Left hindlimb (tissue), 1 donor: ENCODE data around the gene ACACB.

Experiments used
- DNase-seq: peaks from one replicate; pipeline ENCODE4 v3.0.0-alpha.2; 2018

The ACACB gene

DNA sequence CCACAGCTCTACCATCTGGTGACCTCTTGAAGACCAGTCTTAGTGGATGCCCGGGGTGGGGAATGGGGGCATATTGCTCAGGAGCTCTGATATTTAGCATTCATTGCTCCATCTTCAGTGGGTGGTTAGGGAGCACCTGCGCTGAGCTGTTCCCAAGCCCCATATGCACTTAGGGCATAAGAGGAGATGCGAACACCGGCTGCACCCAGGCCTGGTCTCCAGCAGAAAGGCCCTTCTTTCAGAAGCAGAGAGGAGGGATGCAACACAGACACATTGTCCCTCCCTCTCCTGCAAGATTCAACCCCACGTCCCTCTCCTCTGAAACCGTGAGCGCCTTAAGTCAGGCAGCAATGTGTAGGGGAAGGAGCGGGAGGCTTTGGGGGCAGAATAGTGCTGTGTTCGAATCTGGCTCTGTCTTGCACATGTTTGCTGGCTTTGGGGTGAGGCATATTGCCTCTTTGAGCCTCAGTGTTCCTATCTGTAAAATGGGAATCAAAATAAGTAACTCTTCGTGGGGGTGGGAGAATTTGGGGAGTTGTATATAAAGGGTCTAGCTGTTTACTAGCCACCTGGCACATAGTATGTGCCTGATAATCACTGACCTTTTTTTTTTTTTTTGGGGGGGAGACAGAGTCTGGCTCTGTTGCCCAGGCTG, 105.0 kb downstream of the ACACB start:
- DNase-seq, result no peak

DNA sequence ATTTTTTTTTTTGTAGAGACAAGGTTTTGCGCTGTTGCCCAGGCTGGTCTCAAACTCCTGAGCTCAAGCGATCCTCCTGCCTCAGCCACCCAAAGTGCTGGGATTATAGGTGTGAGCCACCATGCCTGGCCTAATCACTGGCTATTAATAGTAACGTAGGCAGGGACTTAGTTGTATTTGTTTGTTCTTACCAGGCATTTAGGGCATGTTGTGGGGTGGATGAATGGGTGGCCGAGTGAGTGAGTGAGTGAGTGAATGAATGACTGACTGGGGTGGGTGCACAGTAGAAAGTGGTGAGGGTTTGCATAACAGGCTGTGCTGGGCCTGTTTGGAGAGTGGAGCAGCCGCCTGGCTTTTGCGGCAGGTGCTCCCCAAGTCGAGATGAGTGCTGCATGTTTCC, 105.7 kb downstream of the ACACB start:
- no peak for DNase-seq

DNA sequence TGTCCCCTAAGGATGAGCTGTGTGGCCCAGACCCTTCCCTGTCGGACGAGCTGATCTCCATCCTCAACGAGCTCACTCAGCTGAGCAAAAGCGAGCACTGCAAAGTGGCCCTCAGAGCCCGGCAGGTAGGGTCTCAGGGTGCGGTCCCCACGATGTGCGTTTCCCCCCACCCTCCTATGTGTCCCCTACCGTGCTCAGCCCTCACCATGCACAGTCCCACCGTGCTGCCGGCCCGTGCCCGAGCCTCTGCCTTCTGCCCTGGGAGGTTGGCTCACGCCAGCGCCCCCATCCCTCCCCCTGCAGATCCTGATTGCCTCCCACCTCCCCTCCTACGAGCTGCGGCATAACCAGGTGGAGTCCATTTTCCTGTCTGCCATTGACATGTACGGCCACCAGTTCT, 106.1 kb downstream of the ACACB start:
- no peak for DNase-seq

DNA sequence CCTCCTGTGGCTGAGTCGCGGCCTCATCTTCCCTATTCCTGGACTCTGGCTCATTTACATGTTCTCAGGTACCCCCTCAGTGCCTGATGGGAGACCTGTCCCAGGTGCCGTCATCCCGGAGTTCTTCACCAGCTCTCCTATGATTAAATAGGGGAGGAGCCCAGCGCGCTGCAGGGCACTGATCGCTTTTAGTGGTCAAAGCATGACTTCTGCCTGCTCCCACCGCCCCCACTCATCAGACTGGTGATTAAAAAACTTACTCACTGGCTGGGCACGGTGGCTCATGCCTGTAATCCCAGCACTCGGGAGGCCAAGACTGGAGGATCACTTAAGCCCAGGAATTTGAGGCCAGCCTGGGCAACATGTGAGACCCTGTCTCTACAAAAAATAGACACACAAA, 106.8 kb downstream of the ACACB start:
- DNase-seq, result no peak

DNA sequence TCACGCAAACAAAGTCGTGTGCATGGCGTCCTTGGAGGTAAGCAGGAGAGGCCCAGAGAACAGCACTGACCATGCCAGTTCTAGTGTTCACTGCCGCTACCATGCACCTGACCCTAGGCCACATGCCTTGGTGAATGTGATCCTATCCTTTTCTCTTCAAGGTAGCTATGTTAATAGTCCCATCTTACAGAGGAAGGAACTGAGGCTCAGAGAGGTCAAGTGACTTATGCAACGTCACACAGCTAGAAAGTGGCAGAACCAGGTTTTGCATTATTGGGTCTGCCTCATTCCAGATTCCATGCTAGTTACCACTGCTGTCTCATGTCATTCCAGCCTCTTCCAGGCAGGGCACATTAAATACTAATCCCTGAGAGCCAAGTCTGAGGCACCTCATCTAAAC, 107.5 kb downstream of the ACACB start:
- no peak for DNase-seq

DNA sequence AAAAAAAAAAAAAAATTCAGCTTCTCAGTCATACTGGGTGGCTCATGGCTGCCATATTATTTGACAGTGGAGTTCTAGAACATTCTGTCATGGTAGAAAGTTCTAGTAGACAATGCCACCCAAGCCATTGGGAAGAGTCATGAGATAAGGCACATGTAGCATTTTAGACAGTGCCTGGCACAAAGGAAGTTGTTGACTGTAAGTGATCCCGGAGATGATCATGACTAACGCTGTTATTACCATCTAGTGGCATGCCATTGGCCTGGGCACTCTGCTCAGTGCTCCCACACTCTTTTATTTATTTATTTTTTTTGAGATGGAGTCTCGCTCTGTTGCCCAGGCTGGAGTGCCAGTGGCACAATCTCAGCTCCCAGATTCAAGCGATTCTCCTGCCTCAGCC, 112.3 kb downstream of the ACACB start:
- no peak for DNase-seq

DNA sequence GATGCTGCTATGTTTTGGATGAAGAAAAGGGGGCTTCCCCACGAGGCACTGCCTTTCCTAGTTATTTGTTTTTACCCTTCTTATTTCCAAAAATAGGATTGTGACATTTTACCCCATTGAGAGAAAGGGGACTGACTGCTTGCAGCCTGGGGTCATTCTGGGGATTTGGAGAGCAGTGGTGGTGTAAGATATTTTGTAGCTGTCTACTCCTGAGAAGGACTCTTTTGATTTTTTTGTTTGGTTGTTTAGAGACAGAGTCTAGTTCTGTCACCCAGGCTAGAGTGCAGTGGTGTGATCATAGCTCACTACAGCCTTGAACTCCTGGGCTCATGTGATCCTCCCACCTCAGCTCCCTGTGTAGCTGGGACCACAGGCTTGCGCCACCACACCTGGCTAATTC, 113.8 kb downstream of the ACACB start:
- no peak for DNase-seq

DNA sequence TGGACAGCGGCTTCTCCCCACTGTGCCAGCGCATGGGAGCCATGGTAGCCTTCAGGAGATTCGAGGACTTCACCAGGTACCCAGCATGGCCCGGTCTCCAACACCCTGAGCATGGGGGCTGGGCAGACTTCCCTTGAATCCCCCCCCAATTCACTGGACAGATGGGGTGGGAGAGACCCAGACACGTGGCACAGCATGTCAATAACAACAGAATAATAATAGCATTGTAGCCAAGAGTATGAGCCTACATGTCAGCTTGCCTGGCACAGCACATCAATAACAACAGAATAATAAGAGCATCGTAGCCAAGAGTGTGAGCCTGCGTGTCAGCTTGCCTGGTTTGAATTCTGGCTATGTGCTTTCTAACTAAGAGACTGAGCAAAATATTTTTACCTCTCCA, 116.3 kb downstream of the ACACB start:
- DNase-seq, result no peak

DNA sequence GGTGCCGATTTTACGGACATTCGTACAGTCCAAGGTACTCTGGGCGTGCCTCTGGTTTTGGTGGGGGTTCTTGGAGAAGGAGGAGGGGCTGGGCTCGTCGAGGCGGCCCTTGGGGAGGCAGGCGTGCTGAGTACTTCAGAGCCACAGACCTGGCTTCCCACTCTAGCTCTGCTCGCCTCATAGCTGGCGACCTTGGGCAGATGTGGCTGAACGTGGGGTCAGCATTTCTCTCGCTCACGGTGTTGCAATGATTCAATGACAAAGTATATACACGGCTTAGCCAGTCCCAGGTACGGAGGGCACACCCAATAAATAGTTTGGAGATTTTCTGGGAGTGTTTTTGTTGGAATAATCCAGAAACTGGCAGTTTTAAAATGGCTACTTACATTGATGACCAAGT, 117.6 kb downstream of the ACACB start:
- DNase-seq, result no peak

DNA sequence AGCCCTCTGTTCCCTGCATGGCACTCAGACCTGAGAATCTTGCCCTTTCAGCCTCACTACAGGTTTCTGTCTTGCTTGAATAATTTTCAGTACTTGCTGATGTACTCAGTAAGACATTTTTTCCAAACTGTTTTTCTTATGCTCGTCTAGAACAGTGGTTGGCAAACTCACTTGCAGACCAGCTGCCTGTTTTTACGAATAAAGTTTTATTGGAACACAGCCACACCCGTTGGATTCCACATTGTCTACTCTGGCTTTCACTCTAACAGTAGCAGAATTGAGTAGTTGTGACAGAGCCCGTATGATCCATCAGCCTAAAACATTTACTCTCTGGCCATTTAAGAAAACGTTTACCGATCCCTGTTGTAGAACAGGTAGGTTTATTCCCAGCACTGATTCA, 119.9 kb downstream of the ACACB start:
- no peak for DNase-seq

DNA sequence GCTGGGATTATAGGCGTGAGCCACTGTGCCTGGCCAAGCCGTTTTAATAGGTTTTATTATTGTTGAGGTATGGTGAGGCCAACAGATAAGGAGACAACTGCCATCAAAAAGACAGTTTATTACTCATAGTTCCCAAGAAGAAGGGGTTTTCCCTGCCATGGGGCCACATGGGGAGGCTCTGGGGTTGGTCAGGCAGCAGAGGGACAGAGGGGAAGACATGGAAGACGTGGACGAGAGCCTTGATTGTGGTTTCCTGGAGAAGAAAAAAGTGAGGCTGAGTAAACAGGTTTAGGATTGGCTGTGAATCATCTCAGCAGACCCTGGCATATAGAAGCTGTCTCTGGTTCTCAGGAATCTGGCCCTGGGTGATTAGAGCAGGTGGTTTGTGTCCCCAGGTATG, 122.8 kb downstream of the ACACB start:
- DNase-seq, result no peak

DNA sequence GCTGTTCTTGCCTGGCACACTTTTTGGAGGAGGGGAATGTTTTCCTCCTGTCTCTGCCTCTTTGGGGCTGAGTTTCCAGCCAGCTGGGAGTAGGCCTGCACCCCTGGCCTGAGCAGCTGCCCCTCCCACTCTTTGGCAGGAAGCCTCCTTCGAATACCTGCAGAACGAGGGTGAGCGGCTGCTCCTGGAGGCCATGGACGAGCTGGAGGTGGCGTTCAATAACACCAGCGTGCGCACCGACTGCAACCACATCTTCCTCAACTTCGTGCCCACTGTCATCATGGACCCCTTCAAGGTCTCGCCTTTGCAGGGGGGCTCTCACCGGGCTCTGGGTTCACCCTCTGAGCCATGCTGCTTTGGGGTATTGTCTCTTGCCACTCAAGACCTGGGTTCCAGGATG, 123.3 kb downstream of the ACACB start:
- DNase-seq, result no peak

DNA sequence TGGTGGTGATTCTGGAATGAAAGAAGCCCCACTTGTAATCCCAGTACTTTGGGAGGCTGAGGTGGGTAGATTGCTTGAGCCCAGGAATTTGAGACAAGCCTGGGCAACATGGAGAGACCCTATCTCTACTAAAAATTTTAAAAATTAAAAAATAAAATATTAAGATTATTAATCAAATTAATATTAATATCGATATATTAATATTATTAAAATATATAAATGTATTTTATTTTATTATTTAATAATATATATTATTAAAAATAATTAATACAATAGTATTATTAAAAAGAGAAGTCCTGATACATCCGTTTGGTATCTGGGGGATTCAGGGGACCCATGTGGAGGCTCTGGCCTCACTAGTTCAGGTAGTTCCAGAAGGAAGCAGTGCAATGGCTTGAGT, 124.0 kb downstream of the ACACB start:
- no peak for DNase-seq

DNA sequence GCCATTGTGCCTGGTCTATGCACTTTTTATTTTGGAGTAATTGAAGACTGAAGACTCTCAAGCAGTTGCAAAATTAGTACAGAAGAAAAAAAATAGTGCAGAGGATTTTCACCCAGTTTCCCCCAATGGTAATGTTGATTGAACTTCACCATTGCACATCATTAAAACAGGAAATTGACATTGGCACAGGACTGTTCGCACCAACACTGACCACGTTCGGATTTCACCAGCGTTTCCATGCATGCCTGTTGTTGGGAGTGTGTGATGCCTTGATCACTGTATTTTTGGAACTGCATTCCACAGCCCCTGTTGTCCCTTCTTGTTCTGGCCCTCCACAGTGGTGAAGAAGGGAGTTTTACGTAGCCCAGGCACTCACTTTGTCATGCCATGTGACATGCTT, 125.5 kb downstream of the ACACB start:
- DNase-seq, result no peak

DNA sequence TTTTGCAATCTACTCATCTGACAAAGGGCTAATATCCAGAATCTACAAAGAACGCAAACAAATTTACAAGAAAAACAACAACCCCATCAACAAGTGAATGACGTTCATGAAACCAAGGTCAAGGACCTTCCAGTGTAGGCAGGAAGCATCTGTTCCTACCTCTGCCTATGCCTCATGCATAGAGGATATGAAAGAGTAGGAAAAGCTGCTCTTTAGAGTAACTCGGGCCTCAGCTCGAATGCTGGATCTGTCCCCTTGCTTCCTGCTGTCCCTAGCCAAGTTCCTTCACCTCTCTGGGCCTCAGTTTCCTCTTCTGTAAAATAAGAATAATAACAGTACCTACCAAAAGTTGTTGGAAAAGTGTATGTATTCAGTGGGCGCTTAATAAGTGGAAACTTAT, 127.7 kb downstream of the ACACB start:
- DNase-seq, result no peak

DNA sequence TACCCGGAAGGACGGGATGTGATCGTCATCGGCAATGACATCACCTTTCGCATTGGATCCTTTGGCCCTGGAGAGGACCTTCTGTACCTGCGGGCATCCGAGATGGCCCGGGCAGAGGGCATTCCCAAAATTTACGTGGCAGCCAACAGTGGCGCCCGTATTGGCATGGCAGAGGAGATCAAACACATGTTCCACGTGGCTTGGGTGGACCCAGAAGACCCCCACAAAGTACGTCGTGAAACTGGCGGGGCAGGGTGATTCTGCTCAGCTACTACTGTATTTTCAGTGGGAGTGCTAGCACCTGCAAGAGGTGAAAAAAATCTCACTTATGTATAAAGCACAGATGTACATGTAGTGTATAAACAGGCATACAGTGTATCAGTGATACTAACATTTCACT, 129.8 kb downstream of the ACACB start:
- DNase-seq, result no peak

DNA sequence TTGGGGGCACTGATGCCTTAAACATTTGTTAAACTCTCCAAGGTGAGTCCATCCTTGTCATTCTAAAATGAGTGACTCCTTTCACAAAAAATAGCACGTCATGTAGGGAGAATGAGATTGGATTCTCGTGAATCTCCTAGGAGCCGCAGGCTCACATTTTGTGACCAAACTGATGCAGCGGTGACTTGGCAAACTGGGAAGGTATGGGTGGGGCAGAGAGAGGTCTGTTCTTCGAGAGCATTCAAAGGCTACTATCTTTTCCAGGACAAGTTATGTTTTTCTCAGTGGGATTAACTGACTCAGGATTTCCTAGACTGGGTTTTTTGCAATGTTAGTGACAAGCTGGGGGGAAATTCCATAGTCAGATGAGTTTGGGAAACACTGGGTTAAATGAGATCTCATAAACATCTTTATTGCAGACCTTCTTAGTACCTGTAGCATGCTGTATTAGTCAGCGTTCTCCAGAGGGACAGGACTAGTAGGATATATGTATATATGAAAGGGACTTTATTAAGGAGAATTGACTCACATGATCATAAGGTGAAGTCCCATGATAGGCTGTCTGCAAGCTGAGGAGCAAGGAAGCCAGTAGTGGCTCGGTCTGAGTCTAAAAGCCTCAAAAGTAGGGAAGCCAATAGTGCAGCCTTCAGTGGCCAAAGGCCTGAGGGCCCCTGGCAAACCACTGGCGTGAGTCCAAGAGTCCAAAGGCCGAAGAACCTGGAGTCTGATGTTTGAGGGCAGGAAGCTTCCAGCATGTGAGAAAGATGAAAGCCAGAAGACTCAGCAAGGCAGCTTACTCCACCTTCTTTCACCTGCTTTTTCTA, 131.7 kb downstream of the ACACB start:
- DNase-seq, result no peak

DNA sequence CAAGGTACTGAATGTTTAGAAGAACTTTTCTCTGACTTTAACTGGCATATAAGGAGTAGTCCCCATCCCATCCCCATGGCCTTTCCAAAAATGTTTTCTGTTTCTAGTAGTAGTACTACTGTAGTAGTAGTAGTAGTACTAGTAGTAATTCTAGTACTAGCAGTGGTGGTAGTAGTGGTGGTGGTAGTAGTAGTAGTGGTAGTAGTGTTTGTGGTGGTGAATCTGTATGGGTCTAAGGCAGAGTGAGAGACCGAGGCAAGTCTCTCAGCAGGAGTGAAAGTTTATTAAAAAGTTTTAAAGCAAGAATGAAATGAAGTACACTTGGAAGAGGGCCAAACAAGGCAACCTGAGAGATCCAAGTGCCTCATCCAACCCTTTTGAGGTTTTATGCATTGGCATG, 134.1 kb downstream of the ACACB start:
- DNase-seq, result no peak

DNA sequence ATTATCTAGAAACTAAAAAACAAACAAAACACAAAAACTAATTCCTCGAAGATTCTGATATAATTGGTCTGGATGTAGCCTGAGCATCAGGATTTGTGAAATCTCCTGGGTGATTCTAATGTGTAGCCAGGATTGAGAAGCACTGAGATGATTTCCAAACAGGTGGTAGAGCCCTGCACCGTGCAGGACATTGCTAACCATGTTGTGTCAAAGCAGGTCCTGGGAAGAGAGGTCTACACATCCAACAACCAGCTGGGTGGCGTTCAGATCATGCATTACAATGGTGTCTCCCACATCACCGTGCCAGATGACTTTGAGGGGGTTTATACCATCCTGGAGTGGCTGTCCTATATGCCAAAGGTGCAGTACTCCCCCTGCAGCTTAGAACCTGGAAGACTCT, 136.4 kb downstream of the ACACB start:
- DNase-seq, result no peak

DNA sequence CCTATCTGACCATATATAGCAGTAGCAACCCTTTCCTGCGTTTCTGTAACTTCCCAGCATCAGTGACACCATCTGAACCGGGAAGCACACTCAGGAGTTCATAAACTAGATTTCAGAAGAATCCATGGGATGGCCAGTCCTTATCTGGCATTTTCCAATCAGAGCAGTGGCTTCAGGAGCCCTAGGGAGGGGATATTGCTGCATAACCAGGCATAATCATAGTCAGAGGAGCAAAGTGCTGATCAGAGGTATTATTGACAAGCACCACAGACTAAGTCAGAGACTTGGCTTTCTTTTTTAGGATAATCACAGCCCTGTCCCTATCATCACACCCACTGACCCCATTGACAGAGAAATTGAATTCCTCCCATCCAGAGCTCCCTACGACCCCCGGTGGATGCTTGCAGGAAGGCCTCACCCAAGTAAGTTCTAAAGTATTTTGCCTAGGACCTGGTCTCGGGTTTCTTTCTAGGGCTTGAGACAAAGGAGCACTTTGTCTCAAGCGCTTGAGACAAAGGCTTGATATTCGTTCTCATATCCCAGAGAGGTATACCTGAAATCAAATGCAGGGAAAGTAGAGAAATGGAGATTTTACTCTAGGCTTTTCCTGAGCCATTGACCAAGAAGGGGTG, 137.6 kb downstream of the ACACB start:
- DNase-seq, result no peak

DNA sequence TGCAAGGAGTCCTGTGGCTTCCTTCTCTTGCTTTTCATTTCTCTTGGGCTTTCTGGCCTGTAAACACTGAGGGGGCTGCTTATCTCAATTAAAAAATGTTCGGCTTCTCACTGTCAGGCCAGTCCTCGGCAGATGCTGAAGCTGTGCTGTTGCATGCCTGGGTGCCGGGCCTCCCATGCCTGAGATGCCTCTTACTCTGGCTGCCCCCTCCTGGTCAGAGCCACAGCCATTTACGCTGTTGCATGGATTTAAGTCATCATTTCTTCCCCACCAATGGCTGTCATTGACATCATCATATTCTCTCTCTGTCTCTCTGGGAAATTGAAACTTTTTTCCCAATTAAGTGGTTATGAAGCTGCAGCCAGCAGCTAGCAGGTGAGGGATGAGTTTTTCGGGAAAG, 139.0 kb downstream of the ACACB start:
- DNase-seq, result no peak

DNA sequence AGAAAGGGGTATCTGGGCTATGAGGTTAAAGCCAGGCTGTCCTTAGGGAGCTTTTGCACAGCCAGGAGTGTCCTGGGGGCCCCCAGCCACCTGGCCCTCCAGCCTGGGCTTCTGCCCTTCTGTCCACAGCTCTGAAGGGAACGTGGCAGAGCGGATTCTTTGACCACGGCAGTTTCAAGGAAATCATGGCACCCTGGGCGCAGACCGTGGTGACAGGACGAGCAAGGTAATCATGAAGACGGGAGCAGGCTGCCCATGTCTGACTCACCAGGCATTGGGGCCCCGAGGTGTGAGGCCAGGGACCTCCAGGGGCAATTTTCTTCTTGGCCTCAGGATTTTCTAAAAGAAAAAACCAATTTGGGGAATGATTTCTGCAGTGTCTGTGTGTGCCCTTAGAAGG, 139.6 kb downstream of the ACACB start:
- no peak for DNase-seq

DNA sequence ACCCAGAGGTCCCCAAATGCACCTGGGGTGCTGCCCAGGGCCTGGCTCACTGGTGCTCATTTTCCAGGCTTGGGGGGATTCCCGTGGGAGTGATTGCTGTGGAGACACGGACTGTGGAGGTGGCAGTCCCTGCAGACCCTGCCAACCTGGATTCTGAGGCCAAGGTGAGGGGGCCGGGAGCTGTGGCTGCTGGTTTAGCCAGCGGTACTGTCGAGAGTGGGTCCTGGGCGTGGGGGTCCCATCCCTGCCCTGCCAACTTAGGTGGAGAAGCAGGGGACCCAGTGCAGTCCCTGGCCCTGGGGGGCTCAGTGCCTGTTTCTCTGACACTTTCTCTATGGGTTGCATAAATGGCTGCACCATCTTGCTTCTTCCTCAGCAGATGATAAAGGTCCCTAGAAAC, 141.8 kb downstream of the ACACB start:
- no peak for DNase-seq
